Body of pancreas (tissue), 4 donors: ENCODE data around the gene KRTAP1-1. TPM values are rescaled to one million over a fixed set of nuclear protein-coding genes. Genes with fewer than 3 reads are reported as not detected.
A peak's percentile ranks its signal among the peaks of the same experiment; 100 is the strongest.

Experiments
- ATAC-seq: fragments of 150-250 bp; one replicate; pipeline ENCODE4 v1.9.1; 2016
- DNase-seq, 4 donors: peaks; one replicate each; pipeline ENCODE4 v3.0.0-alpha.2; 2019
- H3K27ac ChIP-seq, 4 donors: fragments of 200-600 bp; sonication (generic); 1 replicate in 3 of 4; 2 replicates in 1 of 4; pipeline versions ENCODE4 v1.5.1 to v1.6.1; 2016 to 2019; ENCODE audit warnings: mild to moderate bottlenecking in 1 of 4, mixed read lengths in 1 of 4, moderate library complexity in 1 of 4
- H3K27me3 ChIP-seq, 2 donors: fragments of 200-600 bp; sonication (generic); one replicate each; pipeline ENCODE4 v1.6.0; 2016; ENCODE audit warnings: mild to moderate bottlenecking in 1 of 2
- H3K36me3 ChIP-seq, 2 donors: fragments of 200-600 bp; sonication (generic); replicated peaks in 1 of 2; 2 replicates each; pipeline ENCODE4 v1.5.1; 2016; ENCODE audit warnings: low read depth in 2 of 2; ENCODE audit not compliant: insufficient read depth in 1 of 2
- H3K4me1 ChIP-seq: fragments of 200-600 bp; sonication (generic); one replicate; pipeline ENCODE4 v1.6.0; 2016
- H3K4me3 ChIP-seq, 2 donors: fragments of 200-600 bp; sonication (generic); 1 replicate in 1 of 2; 2 replicates in 1 of 2; pipeline ENCODE4 v1.5.1; 2016 to 2019
- H3K9me3 ChIP-seq, 3 donors: fragments of 200-600 bp; sonication (generic); 1 replicate in 2 of 3; 2 replicates in 1 of 3; pipeline ENCODE4 v1.5.1; 2016
- CTCF ChIP-seq, 7 experiments: fragments of 450-650 bp in 4 of 7; fragments of 200-600 bp in 3 of 7; sonication (generic) in 3 of 7; IDR thresholded peaks; one replicate each; pipeline ENCODE4 v1.5.1; 2016 to 2019; ENCODE audit warnings: antibody characterized with exemption in 7 of 7
- POLR2A ChIP-seq, 3 donors: fragments of 450-650 bp; IDR thresholded peaks; one replicate each; pipeline ENCODE4 v1.6.1; 2016; ENCODE audit warnings: antibody characterized with exemption in 3 of 3, mild to moderate bottlenecking in 2 of 3
- WGBS, 2 donors: methylation state at CpG; one replicate each; pipeline ENCODE4 v1.1.5; 2017; 5-methylcytosine and 5-hydroxymethylcytosine counted together
- intact Hi-C: fragments of 100-400 bp; cut with DNase I; formaldehyde crosslinking; loops from one replicate; pipeline ENCODE4 v1.15.1; 2023
- total RNA-seq, 2 donors: library from RNA; depleted of rRNA; stranded (reverse); fragments of >200 nt; gene quantifications; one replicate each; pipeline ENCODE4 v1.1.0, GENCODE V29; 2016

Gene KRTAP1-1
- total RNA-seq, 2 donors from 2014 or later = not detected

DNA sequence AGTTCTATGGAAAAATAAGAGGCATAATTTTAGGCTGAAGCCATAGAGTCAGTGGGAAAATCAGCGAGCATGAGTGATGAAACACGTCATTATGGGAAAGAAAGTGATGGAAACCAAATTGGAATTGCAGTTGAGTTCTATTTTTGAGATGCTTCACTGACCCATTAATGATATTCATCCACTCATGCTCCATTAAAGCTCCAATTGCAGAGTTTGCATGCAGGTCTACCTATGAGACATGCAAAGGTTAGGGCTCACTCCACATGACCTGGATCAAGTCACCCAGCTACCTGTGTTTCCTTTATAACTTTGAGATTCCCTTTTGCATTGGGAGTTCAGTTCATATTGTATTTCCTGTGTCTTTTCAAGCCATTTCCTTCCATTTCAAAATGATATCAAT is 32.4 kb upstream of the KRTAP1-1 start:
- intact Hi-C loops = no loop called here
- H3K4me1 ChIP-seq = no peaks in the 10 kb centered on the region
- no peak overlapping the region for H3K27ac ChIP-seq
- no peaks in the 10 kb centered on the region for H3K9me3 ChIP-seq
- WGBS, 2 donors = 91 to 92% methylated on average over 2 of the region's 2 CpGs
- no peaks in the 10 kb centered on the region for H3K36me3 ChIP-seq
- DNase-seq = no peak
- H3K4me3 ChIP-seq = no peak overlapping the region
- TF ChIP-seq CTCF (IDR thresholded peaks at IDR 0.05) (no peak), POLR2A (IDR thresholded peaks at IDR 0.05) (no peak)
- ATAC-seq = no peak
- H3K27me3 ChIP-seq = no peaks in the 10 kb centered on the region

GRCh38 chr17:41071606-41072360 is 30.5 kb upstream of the KRTAP1-1 start:
- no peaks in the 10 kb centered on the region for H3K27me3 ChIP-seq
- DNase-seq (no peak), ATAC-seq (peak; percentile 24)
- intact Hi-C loops = no loop called here
- H3K4me3 ChIP-seq = no peak overlapping the region
- H3K36me3 ChIP-seq = no peaks in the 10 kb centered on the region
- no peaks in the 10 kb centered on the region for H3K4me1 ChIP-seq
- TF ChIP-seq POLR2A (IDR thresholded peaks at IDR 0.05) (no peak), CTCF (IDR thresholded peaks at IDR 0.05) (no peak)
- H3K27ac ChIP-seq = no peak overlapping the region
- WGBS, 2 donors = 81 to 87% methylated on average over 5 of the region's 5 CpGs
- H3K9me3 ChIP-seq = no peaks in the 10 kb centered on the region

- intact Hi-C loops = no loop called here
- Histone ChIP-seq H3K36me3 (no peaks in the 10 kb centered on the region), H3K27ac (no peak overlapping the region), H3K4me3 (no peak overlapping the region), H3K9me3 (no peaks in the 10 kb centered on the region), H3K4me1 (no peaks in the 10 kb centered on the region), H3K27me3 (no peaks in the 10 kb centered on the region)
- TF ChIP-seq POLR2A (IDR thresholded peaks at IDR 0.05) = no peak
- TF ChIP-seq CTCF (IDR thresholded peaks at IDR 0.05) = no peak
- no peak for DNase-seq
- no peak for ATAC-seq
- WGBS, 2 donors = 68 to 70% methylated on average over 3 of the region's 3 CpGs
These were observed 27.8 kb upstream of the KRTAP1-1 start for GRCh38 chr17:41069031-41069430.

- Histone ChIP-seq H3K4me1 (no peaks in the 10 kb centered on the region), H3K27me3 (no peaks in the 10 kb centered on the region), H3K9me3 (no peaks in the 10 kb centered on the region), H3K36me3 (no peaks in the 10 kb centered on the region), H3K27ac (no peak overlapping the region), H3K4me3 (no peak overlapping the region)
- ATAC-seq (no peak), DNase-seq (no peak)
- intact Hi-C loops = no loop called here
- TF ChIP-seq POLR2A (IDR thresholded peaks at IDR 0.05) = no peak
- no peak for TF ChIP-seq CTCF (IDR thresholded peaks at IDR 0.05)
These were observed 26.0 kb upstream of the KRTAP1-1 start for GRCh38 chr17:41067281-41067680.
